ACC112 (cell line): ENCODE results near the gene SLC37A3.
"Not testable (repeated sequence)": the region's sequence is repeated elsewhere in the genome, so short reads cannot be mapped to it uniquely, and the experiment has no call there.

Experiments used
- H2AFZ ChIP-seq: fragments of 200-600 bp; sonication (generic); one replicate; pipeline ENCODE4 v1.6.0; 2017; ENCODE audit warnings: antibody characterized with exemption, low read length; ENCODE audit not compliant: unreplicated experiment
- H3K27ac ChIP-seq: fragments of 200-600 bp; sonication (generic); 2 replicates; pipeline ENCODE4 v1.5.1; 2014; ENCODE audit warnings: low read depth, mild to moderate bottlenecking, antibody characterized with exemption, low read length, moderate library complexity
- H3K27me3 ChIP-seq: fragments of 200-600 bp; sonication (generic); 2 replicates; pipeline ENCODE4 v1.6.1; 2014; ENCODE audit warnings: mild to moderate bottlenecking, antibody characterized with exemption, low read length, moderate library complexity, mixed read lengths; ENCODE audit not compliant: insufficient read depth
- H3K36me3 ChIP-seq: fragments of 200-600 bp; sonication (generic); 2 replicates; pipeline ENCODE4 v1.6.1; 2016; ENCODE audit warnings: mild to moderate bottlenecking, antibody characterized with exemption, low read length, moderate library complexity, mixed read lengths; ENCODE audit not compliant: insufficient read depth
- H3K4me1 ChIP-seq: fragments of 200-600 bp; sonication (generic); one replicate; pipeline ENCODE4 v1.6.1; 2016; ENCODE audit warnings: low read length, mixed read lengths; ENCODE audit not compliant: insufficient read depth, unreplicated experiment, control insufficient read depth
- H3K4me3 ChIP-seq: fragments of 200-600 bp; sonication (generic); 2 replicates; pipeline ENCODE4 v1.5.1; 2014; ENCODE audit warnings: mild to moderate bottlenecking, low read depth, low read length
- H3K79me2 ChIP-seq: fragments of 200-600 bp; sonication (generic); one replicate; pipeline ENCODE4 v1.6.0; 2016; ENCODE audit warnings: low read length; ENCODE audit not compliant: control insufficient read depth, unreplicated experiment, insufficient read depth

The SLC37A3 gene

GRCh38 chr7:140348161-140348849 is 50.0 kb downstream of the SLC37A3 start:
- H3K36me3 ChIP-seq, result peaks cover 14% of the 10 kb centered on the region
- H3K79me2 ChIP-seq, result no peaks in the 10 kb centered on the region

DNA sequence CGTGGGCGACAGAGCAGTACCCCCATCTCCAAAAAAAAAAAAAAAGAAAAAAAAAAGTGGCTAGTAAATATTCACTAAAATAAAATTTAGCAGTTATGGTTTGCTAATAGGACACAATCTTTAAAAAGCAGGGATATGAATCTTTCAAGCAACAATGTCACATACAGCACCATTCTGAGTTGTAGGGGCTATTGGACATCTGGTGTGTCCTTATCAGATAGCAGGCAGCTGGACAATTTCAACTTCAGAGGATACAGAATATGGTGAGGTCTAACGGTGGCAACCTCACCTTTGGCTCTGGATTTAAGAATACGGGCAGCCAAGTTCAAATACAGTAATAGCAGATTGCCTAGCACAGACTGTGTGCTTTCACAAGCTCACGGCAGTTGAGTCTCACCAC is 51.1 kb downstream of the SLC37A3 start:
- peaks cover 14% of the 10 kb centered on the region for H3K36me3 ChIP-seq
- no peak overlapping the region for H3K27ac ChIP-seq

More at GRCh38 chr7:140348161-140348849, 50.0 kb downstream of the SLC37A3 start:
- H3K4me1 ChIP-seq, result peaks cover 10% of the 10 kb centered on the region
- no peak overlapping the region for H3K4me3 ChIP-seq
- H3K27me3 ChIP-seq, result no peaks in the 10 kb centered on the region
- H2AFZ ChIP-seq, result peak overlapping the region; percentile 11
- H3K27ac ChIP-seq, result peak overlapping the region; percentile 24; the same call in 1 of the 2 replicates

DNA sequence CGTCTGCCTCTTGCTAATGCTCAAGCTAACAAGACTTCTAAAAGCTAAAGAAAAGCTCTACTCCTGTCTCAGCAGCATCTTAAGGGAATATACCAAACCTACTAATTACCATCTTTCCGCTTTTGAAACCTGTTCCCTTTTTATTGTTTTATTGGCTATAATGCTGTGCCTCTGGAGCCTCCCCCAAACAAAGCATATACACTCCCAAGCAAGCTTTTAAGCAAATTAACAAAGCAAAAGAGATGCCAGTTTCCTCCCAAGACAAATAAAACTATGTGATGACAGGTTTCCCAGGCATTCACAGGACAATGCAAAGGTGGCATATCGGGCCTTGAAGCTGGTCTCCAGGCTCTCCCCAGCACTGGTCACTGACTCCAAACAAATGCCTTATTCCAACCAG is 52.9 kb downstream of the SLC37A3 start:
- peaks cover 8% of the 10 kb centered on the region for H3K36me3 ChIP-seq
- H3K4me1 ChIP-seq, result peaks cover 10% of the 10 kb centered on the region
- no peak overlapping the region for H3K4me3 ChIP-seq
- no peaks in the 10 kb centered on the region for H3K27me3 ChIP-seq
- no peaks in the 10 kb centered on the region for H3K79me2 ChIP-seq
- H3K27ac ChIP-seq, result no peak overlapping the region
- no peak overlapping the region for H2AFZ ChIP-seq

More for the DNA sequence above, 51.1 kb downstream of the SLC37A3 start:
- H3K79me2 ChIP-seq, result no peaks in the 10 kb centered on the region
- no peak overlapping the region for H3K4me3 ChIP-seq
- H3K4me1 ChIP-seq, result peaks cover 10% of the 10 kb centered on the region
- no peak overlapping the region for H2AFZ ChIP-seq
- no peaks in the 10 kb centered on the region for H3K27me3 ChIP-seq

DNA sequence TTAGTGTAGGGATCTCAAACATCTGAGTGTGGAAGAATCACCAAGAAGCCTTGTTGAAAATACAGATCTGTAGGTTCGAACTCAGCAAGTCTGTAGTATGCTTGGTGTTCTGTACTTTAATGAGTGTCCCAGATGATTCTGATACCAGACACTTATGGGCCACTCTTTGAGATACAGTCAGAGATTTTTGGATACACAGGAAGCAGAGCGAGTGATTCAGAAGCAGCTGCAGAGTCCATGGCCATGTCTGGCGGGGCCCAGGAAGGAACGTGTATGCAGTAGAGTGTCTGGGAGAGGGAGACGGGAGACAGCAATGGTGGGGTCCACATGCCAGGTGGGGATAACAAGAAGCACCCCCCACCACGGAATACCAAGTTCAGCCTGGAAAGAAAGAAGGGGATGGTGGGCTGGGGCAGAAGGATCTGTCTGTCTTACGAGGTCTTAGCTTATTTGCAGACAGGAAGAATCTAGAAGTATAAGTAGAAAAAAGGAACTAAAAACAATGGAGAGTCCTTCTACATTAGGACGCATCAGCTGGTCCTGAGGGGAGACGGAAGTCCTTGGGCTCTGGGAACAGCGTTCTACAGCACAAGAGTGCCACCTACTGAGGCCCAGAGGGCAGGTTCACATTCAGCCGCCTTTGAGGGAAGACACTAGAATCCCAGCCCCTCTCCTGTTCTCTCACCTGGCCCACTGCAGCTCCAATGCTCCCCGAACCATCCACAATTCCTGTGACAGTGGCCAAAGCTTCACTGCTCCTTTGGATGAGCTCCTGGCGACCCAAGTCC is 55.4 kb downstream of the SLC37A3 start:
- Histone ChIP-seq H3K4me3 (no peak overlapping the region), H3K27ac (no peak overlapping the region), H3K4me1 (no peaks in the 10 kb centered on the region), H3K36me3 (peaks cover 5% of the 10 kb centered on the region), H3K27me3 (no peaks in the 10 kb centered on the region), H3K79me2 (no peaks in the 10 kb centered on the region), H2AFZ (no peak overlapping the region)

- H3K27ac ChIP-seq, H3K4me1 ChIP-seq, H3K4me3 ChIP-seq, H3K79me2 ChIP-seq, H3K36me3 ChIP-seq, H2AFZ ChIP-seq, H3K27me3 ChIP-seq: not testable (repeated sequence)
These were observed 59.4 kb downstream of the SLC37A3 start for GRCh38 chr7:140338959-140339358.

DNA sequence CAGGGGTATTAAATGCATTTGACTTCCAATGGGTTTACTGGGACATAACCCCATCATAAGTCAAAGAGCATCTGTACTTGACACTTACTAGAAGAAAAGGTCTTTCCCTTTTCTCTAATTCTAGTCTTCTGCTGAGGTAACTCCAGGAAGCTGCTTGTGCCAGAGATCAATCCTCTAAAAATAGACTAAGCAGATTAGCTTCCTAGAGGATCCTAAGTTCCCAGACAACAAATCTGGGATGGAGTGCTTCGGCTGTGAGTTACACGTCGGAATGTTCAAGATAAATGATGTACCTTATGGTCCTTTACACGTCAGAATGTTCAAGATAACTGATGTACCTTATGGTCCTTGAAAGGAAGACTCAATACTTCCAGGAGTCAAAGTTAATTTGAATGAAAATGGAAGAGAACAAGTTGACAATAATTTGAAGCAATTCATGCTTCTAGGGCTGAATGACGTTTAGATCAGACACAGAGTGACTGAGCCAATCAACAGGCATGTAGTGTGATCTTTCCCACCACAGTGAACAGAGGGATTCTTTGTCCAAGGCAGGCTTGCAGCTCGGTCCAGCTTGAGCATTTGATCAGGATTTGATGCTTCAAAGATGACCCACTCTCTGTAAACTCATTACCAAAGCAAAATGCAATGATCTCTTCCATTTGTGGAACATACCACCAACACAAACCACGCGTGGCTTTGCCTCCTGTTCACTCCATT is 63.8 kb downstream of the SLC37A3 start:
- no peaks in the 10 kb centered on the region for H3K4me1 ChIP-seq
- no peak overlapping the region for H2AFZ ChIP-seq
- no peak overlapping the region for H3K4me3 ChIP-seq
- no peaks in the 10 kb centered on the region for H3K27me3 ChIP-seq
- H3K79me2 ChIP-seq, result no peaks in the 10 kb centered on the region
- 0 out of 2 replicates have a peak, but pooled peaks cover 4% of the 10 kb centered on the region for H3K36me3 ChIP-seq
- H3K27ac ChIP-seq, result no peak overlapping the region

DNA sequence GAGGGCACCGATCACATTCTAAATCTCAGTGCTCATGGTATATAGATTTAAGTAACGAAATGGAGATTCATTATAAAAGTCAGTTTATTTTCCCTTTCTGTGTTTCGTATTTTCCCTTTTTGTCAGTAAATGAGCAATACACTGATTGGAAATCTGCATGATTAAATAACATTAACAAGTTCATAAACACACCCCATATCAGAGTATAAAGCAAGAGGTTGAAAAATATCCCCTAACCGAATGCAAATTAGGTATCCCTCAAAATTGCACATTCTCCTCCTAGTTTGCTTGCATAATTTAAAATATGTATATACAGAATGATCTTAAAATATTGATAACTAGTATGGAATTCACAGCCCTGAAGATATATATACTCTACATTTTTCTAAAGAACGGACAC is 64.6 kb downstream of the SLC37A3 start:
- Histone ChIP-seq H3K79me2 (no peaks in the 10 kb centered on the region), H3K4me1 (no peaks in the 10 kb centered on the region), H3K27me3 (no peaks in the 10 kb centered on the region), H3K36me3 (0 out of 2 replicates have a peak, but pooled peaks cover 4% of the 10 kb centered on the region), H3K27ac (no peak overlapping the region), H2AFZ (no peak overlapping the region), H3K4me3 (no peak overlapping the region)

DNA sequence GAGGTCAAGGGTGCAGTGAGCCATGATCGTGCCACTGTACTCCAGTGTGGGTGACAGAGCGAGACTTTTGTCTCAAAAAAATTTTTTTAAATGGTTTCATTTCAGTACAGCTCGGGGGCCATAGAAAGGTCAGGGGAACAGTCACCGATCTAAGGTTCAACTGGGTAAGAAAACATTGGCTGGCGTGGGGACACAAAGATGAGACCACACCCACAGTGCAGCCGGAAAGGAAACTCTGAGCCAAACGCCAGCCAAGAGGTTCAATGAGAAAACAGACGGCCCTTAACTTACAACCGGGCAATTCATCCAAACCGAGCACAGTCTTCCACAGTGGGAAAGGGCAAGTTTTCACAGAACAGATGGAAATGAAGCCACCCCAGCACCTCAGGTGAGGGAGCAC is 65.1 kb downstream of the SLC37A3 start:
- no peak overlapping the region for H3K4me3 ChIP-seq
- H3K36me3 ChIP-seq, result 0 out of 2 replicates have a peak, but pooled peaks cover 4% of the 10 kb centered on the region
- no peaks in the 10 kb centered on the region for H3K79me2 ChIP-seq
- no peaks in the 10 kb centered on the region for H3K27me3 ChIP-seq
- no peak overlapping the region for H2AFZ ChIP-seq
- H3K27ac ChIP-seq, result no peak overlapping the region
- no peaks in the 10 kb centered on the region for H3K4me1 ChIP-seq

GRCh38 chr7:140330595-140330994 is 67.7 kb downstream of the SLC37A3 start:
- Histone ChIP-seq H3K4me1 (no peaks in the 10 kb centered on the region), H3K4me3 (no peak overlapping the region), H3K36me3 (0 out of 2 replicates have a peak, but pooled peaks cover 4% of the 10 kb centered on the region), H3K79me2 (no peaks in the 10 kb centered on the region), H3K27me3 (no peaks in the 10 kb centered on the region), H3K27ac (no peak overlapping the region), H2AFZ (no peak overlapping the region)

DNA sequence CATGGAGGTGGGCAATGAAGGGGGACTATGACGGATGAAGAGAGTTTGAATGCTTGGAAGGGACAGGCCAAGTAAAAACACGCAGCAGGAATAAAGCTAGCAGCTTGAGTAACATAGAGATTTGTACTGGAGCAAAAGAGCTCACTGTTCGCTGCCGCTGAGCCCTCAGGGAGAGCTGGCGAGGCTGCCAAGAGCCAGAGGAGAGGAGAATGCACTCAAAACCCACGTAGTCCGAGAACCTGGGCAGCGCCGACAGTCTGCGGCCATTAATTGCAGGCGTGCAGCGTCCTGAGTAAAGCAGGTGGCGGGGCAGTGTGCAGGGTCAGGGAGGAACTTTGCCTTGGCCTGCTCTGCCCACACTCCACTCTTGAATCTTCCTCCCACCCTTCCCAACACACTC is 68.2 kb downstream of the SLC37A3 start:
- Histone ChIP-seq H2AFZ (no peak overlapping the region), H3K79me2 (no peaks in the 10 kb centered on the region), H3K36me3 (0 out of 2 replicates have a peak, but pooled peaks cover 4% of the 10 kb centered on the region), H3K4me1 (no peaks in the 10 kb centered on the region), H3K27ac (no peak overlapping the region), H3K4me3 (no peak overlapping the region), H3K27me3 (no peaks in the 10 kb centered on the region)
